Epithelial cell of esophagus (primary cell): ENCODE data around the gene KRT77.

Experiments used
- DNase-seq: peaks from one replicate; pipeline ENCODE4 v3.0.0; 2010; ENCODE audit warnings: low read depth
- H3K4me3 ChIP-seq: 2 replicates; pipeline ENCODE4 v1.5.1; 2011; ENCODE audit warnings: mild to moderate bottlenecking, low read length, control low read depth
- CTCF ChIP-seq: IDR thresholded peaks from 2 replicates; pipeline ENCODE4 v1.5.1; 2011; ENCODE audit warnings: low read depth, mild to moderate bottlenecking, low read length, control low read depth, inconsistent platforms; ENCODE audit not compliant: insufficient read depth; ENCODE audit errors: missing control alignments

Gene KRT77

GRCh38 chr12:52702338-52702737, 986 bp downstream of the KRT77 start:
- no peak for TF ChIP-seq CTCF
- no peak for DNase-seq
- H3K4me3 ChIP-seq, result no peak overlapping the region

GRCh38 chr12:52701281-52701680, 2.0 kb downstream of the KRT77 start:
- no peak for DNase-seq
- H3K4me3 ChIP-seq, result no peak overlapping the region
- no peak for TF ChIP-seq CTCF

GRCh38 chr12:52699960-52700359, 3.4 kb downstream of the KRT77 start:
- no peak overlapping the region for H3K4me3 ChIP-seq
- no peak for DNase-seq
- no peak for TF ChIP-seq CTCF

- no peak overlapping the region for H3K4me3 ChIP-seq
- no peak for DNase-seq
- TF ChIP-seq CTCF, result no peak
These were observed 4.0 kb downstream of the KRT77 start for GRCh38 chr12:52699373-52699772.

- DNase-seq, result peak; percentile 80
- H3K4me3 ChIP-seq, result no peak overlapping the region
- TF ChIP-seq CTCF, result no peak
These were observed 4.5 kb downstream of the KRT77 start for GRCh38 chr12:52698651-52699340.

GRCh38 chr12:52697058-52697582, 6.2 kb downstream of the KRT77 start:
- no peak for DNase-seq
- TF ChIP-seq CTCF, result no peak
- no peak overlapping the region for H3K4me3 ChIP-seq

GRCh38 chr12:52696588-52696987, 6.7 kb downstream of the KRT77 start:
- no peak overlapping the region for H3K4me3 ChIP-seq
- TF ChIP-seq CTCF, result no peak
- no peak for DNase-seq
